Skin epidermis (tissue), 12 donors: Measurements from ENCODE around the gene OOSP1.
"Not testable (repeated sequence)": the region's sequence is repeated elsewhere in the genome, so short reads cannot be mapped to it uniquely, and the experiment has no call there.

ENCODE experiments used
- H3K27ac ChIP-seq, 21 experiments: fragments of 200-600 bp; sonication (generic) in 11 of 21; one replicate each; pipeline ENCODE4 v1.5.0; 2020; ENCODE audit warnings: mild to moderate bottlenecking in 3 of 21, inconsistent platforms in 2 of 21, moderate library complexity in 2 of 21
- H3K4me3 ChIP-seq, 7 experiments: fragments of 200-600 bp; sonication (generic) in 2 of 7; one replicate each; pipeline ENCODE4 v1.5.0; 2020; ENCODE audit warnings: inconsistent platforms in 2 of 7, mild to moderate bottlenecking in 2 of 7, moderate library complexity in 1 of 7

OOSP1 gene

GRCh38 chr11:59957094-59957493 lies 18.9 kb downstream of the OOSP1 start:
- H3K27ac ChIP-seq, result no peak overlapping the region
- H3K4me3 ChIP-seq, result no peak overlapping the region

DNA sequence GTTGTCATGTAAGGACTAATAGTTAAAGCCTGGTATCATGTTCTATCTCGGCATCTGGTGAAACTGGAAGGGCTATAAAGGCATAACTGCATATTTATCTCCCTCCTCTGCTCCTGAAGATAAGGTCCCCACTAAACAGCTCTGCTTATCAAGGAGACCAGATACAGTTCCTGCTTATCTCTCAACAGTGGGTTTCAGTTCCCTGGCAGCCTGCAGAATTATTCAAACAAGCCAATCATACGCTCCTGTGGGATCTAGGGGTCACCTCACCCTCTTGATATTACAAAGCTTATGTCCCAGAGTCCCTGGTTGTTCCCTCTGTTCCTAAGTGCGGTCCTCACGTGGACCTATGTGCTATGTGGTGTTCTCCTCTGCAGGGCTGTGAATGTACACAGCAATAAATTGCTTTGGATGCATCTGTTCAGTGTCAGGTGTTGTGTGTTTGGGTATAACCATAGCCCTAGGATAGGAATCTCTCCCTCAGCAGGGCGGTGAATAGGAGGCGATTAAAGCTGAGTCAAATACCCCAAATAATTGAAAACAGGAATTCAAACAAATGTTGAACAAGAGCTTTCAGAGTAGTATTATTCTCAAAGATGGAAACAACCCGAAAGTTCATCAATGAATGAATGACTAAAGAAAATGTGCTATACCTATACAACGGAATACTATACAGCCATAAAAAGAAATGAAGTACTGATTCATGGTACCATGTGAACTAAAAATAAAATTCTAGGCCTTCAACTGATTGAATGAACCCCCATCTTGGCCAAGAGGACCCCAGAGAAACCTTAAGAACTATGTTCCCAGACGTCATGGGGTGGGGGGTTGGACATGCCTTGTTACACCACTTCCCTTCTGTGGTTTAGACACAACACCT lies 22.5 kb downstream of the OOSP1 start:
- no peak overlapping the region for H3K27ac ChIP-seq
- no peak overlapping the region for H3K4me3 ChIP-seq

DNA sequence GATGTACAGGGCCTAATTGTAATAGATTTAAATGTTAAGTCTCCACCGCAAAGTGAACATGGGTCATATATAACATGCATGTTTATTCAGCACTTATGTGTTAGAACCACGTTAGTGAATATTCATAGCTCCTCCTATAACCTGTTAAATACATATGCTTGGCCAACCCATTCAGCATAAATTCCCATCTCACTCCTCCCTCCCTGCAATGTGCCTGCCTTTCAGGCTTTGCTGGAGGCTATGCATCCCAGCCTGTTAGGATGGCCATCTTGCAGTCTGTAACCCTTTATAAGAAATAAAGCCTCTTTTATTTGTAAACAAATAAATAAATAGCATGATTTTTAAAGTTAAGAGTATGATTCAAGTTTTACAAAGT lies 23.9 kb downstream of the OOSP1 start:
- Histone ChIP-seq H3K4me3 (no peak overlapping the region), H3K27ac (no peak overlapping the region)

GRCh38 chr11:59963733-59964132 lies 25.5 kb downstream of the OOSP1 start, which contains the start of gene OOSP4A:
TSS of gene OOSP4A (plus strand) at chr11:59964033. CDS start at chr11:59964033, 0 bp downstream.
- H3K4me3 ChIP-seq, result no peak within 1 kb of the TSS

DNA sequence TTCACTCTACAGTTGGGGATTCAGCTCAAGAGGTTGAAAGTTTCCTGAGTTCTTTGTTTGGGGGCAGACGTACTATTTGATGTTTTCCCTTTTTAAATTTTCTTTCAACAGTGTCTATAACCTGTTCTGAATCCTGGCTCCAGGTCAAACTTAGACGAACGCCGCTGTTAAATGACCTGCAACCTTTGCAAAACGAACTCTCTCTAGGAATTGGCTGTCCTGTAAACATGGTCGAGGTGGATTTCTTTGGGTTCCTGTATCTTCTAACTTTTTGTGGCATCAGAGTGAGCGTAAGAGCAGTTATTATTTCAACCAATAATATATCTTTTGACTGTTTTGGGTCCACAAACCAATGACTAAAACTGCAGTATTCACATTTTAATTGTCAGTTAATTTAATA lies 27.2 kb downstream of the OOSP1 start:
- no peak overlapping the region for H3K4me3 ChIP-seq
- no peak overlapping the region for H3K27ac ChIP-seq

More at GRCh38 chr11:59963733-59964132, 25.5 kb downstream of the OOSP1 start, which contains the start of gene OOSP4A:
- no peak within 1 kb of the TSS for H3K27ac ChIP-seq

DNA sequence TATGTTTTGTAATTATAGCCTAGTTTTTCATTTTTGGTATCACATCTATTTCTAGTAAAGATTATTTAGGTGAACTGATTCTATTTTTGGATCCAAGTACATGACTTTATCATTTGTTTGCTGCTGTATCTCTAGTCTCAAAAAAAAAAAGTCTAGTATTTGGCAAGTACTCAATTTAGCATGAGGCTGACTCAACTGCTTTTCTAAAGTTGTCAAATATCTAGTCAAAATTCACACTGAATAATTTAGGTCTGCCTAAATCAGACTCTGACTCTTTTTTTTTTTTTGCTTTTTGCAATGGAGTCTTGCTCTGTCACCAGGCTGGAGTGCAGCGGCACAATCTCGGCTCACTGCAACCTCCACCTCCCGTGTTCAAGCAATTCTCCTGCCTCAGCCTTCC lies 28.0 kb downstream of the OOSP1 start:
- H3K27ac ChIP-seq, result no peak overlapping the region
- H3K4me3 ChIP-seq, result no peak overlapping the region

DNA sequence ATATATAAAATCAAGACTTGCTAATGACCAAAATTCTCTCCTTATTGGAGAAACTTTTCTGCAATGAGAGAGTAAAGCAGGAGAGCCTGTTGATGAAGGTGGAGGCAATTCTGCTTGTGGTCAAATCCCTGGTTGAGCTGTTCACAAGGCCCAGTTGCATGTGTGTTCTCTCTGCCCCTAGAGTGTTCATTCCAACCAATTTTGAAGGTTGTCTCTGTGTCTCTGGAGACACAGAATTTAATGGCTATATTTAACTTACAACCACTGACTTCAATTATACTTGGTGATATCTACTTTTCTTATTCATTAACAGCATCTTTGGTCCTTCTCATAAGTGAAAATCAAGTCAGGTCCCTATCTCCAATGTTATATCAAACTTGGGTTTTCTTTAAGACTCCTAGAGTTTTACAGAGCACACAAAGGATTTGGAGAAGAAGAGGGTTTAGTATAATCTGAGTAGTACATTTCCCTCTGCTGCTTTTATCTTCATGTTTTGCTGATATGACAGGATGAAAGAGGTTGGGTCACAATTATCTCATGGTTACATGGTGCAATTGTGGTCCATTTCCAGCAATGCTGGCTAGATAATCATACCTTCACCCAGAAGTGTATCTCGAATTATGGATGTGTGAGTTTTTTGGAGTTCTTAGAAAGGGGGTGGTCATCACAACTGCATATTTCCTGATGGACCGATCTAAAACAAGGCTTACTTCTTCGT lies 29.6 kb downstream of the OOSP1 start:
- no peak overlapping the region for H3K4me3 ChIP-seq
- H3K27ac ChIP-seq, result no peak overlapping the region

DNA sequence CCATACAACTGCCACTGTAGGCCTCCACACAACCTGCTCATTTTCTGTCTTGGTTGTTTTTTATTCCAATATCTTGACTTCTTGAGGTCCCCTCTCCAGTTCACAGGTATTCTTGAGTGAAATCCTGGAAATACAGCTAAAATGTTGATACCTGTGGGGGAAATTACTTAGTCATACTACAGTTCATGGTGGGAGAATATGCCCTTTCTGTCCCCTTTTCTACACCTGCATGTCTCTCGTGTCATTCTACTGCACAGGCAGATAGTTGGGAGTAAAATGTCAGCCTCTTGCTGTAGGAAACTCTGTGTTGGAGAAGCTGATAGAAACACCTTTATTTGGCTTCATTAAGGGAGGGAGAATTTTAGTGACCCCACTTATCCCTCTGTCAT lies 30.2 kb downstream of the OOSP1 start:
- Histone ChIP-seq H3K27ac (no peak overlapping the region), H3K4me3 (no peak overlapping the region)

DNA sequence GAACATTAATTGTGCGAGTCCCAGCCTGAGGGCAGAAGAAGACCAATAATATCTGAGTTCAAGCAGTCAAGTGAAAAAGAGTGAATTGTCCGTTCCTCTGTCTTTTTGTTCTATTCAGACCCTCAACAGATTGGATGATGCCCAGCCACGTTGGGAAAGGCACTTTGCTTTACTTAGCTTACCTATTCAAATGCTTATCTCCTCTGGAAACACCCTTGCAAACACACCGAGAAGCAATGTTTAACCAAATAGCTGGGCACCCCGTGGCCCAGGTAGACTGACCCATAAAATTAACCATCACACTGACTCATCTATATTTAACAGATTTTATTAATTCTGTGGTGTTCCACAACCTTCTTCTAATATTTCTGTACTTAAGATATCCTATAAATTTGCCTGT lies 34.9 kb downstream of the OOSP1 start:
- Histone ChIP-seq H3K27ac (no peak overlapping the region), H3K4me3 (no peak overlapping the region)

- Histone ChIP-seq H3K27ac (no peak overlapping the region), H3K4me3 (no peak overlapping the region)
Measured at GRCh38 chr11:59981106-59981770, 43.0 kb downstream of the OOSP1 start.

GRCh38 chr11:59982037-59982436 lies 43.8 kb downstream of the OOSP1 start:
- H3K27ac ChIP-seq, H3K4me3 ChIP-seq: not testable (repeated sequence)

DNA sequence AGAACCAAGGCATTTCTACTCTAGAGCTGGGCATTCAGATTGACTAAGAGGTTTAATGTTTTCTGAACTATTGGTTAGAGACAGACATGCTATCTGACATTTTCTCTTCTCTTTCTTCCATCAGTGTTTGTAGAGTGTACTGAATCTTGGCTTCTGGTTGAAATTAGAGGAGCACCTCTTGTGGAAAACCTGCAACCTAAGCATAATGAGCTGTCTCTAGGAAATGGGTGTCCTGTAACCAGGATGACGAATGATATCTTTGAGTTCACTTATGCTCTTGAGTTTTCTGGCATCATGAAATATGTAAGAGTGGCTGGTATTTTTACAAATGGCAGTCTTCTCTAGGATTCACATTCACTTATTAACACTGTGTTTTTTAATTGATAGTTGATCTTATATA lies 45.0 kb downstream of the OOSP1 start:
- no peak overlapping the region for H3K27ac ChIP-seq
- H3K4me3 ChIP-seq, result no peak overlapping the region

- Histone ChIP-seq H3K27ac (no peak overlapping the region), H3K4me3 (no peak overlapping the region)
Measured at GRCh38 chr11:59984368-59984767, 46.1 kb downstream of the OOSP1 start.

DNA sequence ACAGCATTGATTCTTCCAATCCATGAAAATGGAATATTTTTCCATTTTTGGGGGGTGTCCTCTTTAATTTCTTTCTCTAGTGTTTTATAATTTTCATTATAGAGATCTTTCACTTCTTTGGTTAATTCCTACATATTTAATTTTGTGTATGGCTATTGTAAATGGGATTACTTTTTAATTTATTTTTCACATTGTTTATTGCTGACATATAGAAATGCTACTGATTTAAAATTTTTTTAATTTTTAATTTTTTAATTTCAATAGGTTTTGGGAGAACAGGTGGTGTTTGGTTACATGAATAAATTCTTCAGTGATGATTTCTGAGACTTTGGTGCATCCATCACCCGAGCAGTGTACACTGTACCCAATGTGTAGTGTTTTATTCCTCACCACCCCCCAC lies 52.2 kb downstream of the OOSP1 start:
- Histone ChIP-seq H3K27ac (no peak overlapping the region), H3K4me3 (no peak overlapping the region)

- no peak overlapping the region for H3K4me3 ChIP-seq
- no peak overlapping the region for H3K27ac ChIP-seq
Measured at GRCh38 chr11:59992425-59992824, 54.2 kb downstream of the OOSP1 start.

- Histone ChIP-seq H3K27ac (no peak overlapping the region), H3K4me3 (no peak overlapping the region)
Measured at GRCh38 chr11:59997800-59998199, 59.6 kb downstream of the OOSP1 start.

GRCh38 chr11:59999691-60000090 lies 61.5 kb downstream of the OOSP1 start:
- no peak overlapping the region for H3K4me3 ChIP-seq
- no peak overlapping the region for H3K27ac ChIP-seq

GRCh38 chr11:60003729-60004128 lies 65.5 kb downstream of the OOSP1 start:
- H3K4me3 ChIP-seq, result no peak overlapping the region
- H3K27ac ChIP-seq, result no peak overlapping the region

DNA sequence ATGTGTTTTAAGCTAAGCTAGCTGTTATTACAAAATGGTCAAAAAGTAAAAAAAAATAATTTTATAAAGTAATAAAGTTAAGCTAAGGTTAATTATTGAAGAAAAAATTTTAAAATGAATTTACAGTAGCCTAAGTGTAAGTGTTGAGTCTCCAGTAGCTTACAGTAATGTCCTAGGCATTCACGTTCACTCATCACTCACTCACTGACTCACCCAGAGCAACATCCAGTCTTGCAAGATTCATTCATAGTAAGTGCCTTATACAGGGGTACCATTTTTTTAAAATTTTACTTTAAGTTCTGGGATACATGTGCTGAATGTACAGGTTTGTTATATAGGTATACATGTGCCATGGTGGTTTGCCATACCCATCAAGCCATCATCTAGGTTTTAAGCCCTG lies 67.1 kb downstream of the OOSP1 start:
- Histone ChIP-seq H3K27ac (no peak overlapping the region), H3K4me3 (no peak overlapping the region)
